Fibroblast of peridontal ligament (primary cell): ENCODE measurements around the gene S100B.
A peak's percentile ranks its signal among the peaks of the same experiment; 100 is the strongest.
"Not testable (repeated sequence)": the region's sequence is repeated elsewhere in the genome, so short reads cannot be mapped to it uniquely, and the experiment has no call there.

Experiments
- DNase-seq: peaks from one replicate; pipeline ENCODE4 v3.0.0-alpha.2; 2010; ENCODE audit errors: extremely low read depth

S100B gene

DNA sequence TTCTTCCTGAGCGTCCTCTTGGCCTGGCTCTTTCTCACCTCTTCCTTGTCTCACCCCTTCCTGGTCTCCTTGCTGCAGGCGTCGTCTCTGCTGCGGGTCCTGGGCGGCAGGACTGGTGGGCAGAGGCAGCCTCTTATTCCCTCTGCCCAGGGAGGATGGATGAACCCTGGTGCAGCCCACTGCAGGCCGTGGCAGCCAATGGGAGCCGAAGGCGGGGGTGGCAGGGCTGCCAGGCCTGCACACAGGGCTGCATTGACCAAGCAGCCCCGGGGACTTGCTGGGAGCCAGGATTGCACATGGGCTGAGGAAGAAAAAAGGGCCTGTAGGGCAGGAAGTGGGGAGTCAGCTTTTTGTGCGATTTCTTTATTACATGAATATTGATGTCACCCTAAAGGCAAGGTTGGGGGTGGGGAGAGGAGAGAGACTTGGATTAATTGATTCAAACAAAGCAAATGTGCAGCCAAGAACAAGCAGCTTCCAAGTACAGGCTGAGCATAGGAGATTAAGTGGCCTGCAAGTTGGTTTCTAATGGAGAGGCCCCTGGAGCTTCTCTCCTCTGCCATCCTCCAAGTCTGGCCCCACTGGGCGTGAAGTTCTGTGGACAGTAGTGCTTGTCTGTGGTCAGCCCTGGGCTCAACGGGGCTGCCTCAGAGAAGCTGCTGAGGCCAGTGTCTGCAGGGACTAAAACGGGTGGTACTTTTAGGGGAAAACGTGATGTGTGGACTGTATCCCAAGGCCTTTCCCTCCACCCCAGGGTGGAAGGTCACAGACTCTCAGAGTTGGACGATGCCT is at the start of gene S100B:
Gene S100B, minus strand, starts transcription at position 108 of the 792 bp plus-strand sequence. CDS start 2,667 bp downstream, outside the sequence.
- DNase-seq: no peak

DNA sequence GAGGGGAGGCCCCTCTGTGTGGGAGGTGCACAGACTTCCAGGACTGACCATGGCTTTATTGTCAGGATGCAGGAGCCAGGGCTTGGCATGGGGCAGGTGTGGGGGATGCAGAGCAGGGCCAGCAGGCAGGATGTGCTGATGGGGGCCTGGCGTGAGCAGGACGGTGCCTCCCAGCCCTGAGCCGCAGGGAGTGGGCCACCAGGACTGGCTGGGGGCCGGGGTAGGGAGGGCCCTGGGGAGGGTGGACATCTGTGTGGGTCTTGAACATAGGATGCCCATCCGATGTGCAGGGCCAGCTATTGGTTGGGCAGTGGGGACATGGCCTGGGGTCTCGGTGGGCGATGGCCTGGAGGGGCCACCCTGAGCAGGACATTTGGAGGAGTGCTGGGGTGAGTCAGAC is 46.2 kb upstream of the S100B start:
- DNase-seq: no peak

DNA sequence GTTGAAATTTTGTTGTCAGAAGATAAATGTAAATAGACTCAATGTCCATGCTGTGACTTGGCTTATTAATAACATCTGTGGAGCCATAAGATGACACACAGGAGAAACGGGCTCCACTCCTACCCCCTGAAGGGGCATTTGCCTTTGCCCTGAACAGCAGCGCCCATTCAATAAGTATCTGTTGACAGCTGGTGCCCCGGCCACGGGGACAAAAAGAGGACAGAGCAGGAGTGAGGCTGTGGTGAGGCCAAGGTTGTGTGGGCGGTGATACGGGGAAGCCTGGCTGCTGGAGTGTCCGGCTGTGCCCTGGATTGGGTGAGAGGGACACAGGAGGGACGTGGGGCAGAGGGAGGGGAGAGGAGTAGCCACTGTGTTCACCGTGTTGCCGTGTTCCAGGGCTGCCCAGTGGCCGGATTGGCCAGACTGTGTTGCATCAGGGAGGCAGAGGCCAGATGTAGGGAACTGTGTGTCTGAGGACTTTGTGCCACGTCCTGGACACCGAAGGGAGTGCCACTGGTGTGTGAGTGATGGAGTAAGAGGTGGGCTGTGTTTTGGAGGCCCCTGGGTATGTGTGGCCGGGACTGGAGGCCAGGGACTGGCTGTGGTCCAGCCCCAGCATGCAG is 45.7 kb upstream of the S100B start:
- no peak for DNase-seq

DNA sequence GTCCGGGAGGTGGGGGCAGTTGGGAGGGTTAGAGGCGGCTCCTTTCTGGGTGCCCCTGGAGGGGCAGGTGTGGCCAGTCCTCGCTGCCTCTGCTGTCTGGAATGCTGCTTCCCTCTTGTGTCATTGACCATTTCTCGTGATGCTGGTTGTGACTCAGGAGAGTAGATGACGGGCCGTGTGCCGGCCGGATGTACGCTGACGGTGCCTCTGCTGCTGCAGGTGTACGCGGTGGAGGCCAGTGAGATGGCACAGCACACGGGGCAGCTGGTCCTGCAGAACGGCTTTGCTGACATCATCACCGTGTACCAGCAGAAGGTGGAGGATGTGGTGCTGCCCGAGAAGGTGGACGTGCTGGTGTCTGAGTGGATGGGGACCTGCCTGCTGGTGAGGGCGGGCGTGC is 44.5 kb upstream of the S100B start:
- DNase-seq: no peak

DNA sequence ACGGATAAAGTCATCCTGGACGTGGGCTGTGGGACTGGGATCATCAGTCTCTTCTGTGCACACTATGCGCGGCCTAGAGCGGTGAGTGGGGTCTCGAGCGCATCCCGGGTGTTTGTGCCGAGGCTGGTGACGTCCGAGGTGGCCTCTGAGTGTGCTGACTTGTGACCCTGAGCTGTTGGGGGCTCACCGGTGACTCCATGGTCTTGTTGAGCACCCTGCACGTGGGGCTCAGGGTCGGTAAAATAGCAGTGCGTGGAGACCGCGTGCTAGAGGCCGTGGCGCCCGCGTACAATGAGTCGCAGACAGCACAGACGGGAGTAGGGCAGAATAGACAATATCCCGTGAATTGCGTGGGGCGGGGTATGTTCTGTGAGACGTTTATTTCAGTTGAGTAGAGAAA is 43.7 kb upstream of the S100B start:
- no peak for DNase-seq

DNA sequence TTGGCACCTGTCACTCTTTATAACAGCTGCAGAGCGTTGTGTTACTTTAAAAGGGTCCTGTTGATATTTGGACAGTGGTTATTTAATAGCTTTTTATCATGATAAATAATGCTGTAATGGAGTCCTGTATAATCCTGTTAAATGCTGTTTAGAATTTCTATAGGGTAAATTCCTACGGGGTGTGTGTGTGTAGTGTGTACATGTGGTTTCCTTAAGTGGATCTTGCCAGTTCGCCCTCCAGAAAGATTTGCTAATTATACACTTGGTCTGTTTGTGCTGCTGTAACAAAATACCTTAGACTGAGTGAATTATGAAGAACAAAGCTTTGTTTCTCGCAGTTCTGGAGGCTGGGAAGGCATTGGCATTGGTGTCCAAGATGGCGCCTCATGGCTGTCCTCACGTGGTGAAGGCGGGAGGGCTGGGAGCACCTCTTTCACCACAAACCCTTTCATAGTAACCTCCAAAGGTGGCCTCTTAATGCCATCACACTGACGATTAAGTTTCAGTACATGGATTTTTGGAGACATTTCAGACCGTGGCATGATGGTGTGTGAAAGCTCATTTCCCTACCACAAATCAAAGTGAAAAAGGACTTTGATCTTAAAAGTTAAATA is 41.8 kb upstream of the S100B start:
- DNase-seq: no peak

DNA sequence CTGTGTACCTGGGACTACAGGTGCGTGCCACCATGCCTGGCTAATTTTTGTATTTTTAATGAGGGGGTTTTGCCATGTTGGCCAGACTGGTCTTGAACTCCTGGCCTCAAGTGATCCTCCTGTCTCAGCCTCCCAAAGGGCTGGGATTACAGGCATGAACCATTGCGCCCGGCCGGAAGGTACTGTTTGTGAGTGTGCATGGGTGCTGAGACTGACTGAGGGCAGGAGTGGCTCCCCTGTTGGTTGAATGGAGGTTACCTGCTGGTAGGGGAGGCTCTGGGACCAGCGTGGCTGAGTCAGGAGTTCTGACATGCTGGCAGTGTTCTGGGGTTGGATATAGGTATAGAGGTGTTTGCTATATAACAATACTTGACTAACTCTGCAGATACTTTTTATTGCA is 41.0 kb upstream of the S100B start:
- no peak for DNase-seq

DNA sequence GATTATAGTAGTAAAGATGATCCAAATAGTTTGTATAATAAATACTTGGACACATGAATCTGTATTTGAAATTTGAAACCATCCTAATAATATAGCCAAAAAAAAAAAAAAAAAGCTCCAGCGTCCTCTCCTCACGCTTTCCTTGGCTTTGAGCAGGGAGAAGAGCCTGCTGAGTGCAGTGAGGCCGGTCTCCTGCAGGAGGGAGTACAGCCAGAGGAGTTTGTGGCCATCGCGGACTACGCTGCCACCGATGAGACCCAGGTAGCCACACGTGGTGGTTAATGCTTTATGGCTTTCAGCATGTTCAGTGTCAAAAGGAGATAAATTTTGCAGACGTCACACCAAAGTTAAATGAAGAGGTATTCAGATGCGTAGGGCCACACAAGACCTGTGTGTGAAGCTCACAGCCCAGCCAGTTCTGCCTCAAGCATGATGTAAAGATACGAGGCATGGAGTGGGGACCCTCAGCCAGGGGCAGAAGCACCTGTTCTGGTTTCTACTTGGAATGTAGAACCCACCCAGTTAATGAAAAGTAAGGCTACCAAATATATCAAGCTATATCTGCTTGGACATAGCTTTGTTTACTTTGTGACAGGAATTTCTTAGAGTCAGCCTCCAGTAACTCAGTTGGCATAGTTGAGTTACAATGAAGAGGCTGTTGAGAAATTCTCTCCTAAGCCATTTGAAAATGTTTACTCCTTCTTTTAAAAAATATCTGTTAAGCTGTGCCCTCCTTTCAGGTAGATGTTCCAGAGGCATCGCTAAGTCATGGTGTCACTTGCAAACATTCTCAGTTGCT is 38.7 kb upstream of the S100B start:
- DNase-seq: no peak

DNA sequence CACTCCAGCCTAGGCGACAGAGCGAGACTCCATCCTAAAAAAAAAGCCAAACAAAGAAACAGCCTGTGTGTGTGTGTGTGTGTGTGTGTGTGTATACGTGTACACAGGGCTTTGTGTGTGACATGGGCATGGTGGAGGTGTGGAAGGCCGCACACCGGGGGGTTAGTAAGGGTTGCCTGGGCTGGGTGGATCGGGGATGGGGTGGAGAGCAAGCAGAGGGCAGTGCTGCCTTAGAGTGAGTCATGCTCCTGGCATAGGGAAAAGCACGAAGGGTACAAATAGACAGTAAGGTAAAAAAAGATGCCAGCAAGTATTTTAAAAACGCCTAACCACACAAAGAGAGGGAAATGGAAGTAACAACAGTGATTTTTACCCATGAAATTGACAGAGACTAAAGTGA is 36.8 kb upstream of the S100B start:
- no peak for DNase-seq

DNA sequence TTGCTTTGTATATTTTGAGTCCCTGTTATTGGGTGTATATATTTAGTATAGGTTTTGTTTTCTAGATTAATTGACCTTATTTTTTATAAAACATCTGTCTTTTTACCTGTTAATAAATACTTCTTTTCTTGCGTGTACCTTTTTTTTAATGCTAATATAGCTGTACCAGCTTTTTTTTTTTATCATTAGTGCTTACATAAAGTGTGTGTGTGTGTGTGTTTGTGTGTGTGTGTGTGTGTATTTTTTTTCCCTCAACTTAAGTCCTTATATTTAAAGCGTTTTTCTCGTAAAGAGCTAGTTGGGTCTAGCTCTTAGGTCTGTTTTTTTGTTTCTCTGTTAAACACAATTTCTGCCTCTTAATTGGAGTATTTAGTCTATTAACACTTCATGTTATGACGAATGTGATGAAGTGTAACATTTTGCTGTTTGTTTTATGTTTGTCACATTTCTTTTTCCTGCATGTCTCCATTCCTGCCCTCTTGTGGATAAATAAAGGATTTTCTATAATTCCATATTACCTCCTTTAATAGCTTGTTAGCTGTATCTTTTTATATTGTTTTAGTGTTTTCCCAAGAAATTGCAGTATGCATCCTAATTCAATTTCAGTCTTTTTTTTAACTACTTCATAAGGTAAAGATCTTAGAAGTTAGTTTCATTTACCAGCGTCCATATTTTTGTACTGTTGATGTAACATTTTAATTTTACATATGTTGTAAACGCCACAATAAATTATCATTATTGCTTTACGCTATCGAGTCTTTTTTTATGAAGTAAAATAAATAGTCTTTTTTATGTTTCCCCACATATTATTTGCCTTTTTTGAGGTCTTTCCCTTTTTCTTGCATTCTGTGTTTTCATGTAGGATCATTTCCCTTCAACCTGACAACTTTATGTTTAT is 34.9 kb upstream of the S100B start:
- peak; percentile 47 for DNase-seq

DNA sequence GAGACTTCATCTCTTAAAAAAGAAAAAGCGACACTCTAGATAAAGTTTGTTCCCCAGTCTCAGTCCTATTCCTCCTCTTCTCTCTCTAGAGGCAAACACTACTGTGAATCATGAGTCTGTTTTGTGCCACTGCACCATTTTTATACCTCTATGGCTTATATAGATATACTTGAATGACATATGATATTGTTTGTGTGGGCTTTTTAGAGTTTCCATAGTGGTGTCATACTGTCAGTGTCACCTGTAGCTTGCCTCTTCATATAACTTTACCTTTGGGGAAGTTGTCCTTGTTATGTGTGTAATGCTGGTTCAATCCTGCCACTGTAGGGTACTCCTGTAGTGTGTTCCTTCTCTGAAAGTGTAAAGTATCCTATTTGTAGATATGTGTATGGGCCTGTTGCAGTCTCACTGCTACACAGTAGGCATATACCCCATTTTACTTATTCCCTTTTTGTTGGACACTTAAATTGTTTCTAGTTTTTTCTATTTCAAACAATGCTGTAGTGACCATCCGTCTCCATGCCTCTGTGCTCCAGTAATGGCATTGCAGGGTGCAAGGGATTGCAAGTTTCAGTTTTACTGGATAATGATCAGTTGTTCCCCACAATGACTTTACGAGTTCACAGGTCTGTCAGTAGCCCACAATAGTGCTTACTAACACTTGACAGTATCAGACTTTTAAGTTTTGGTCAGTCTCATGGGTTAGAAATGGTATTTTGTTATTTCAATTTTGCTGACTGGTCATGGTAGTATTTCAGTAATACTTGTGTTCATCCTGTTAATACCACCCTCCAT is 33.3 kb upstream of the S100B start:
- no peak for DNase-seq

DNA sequence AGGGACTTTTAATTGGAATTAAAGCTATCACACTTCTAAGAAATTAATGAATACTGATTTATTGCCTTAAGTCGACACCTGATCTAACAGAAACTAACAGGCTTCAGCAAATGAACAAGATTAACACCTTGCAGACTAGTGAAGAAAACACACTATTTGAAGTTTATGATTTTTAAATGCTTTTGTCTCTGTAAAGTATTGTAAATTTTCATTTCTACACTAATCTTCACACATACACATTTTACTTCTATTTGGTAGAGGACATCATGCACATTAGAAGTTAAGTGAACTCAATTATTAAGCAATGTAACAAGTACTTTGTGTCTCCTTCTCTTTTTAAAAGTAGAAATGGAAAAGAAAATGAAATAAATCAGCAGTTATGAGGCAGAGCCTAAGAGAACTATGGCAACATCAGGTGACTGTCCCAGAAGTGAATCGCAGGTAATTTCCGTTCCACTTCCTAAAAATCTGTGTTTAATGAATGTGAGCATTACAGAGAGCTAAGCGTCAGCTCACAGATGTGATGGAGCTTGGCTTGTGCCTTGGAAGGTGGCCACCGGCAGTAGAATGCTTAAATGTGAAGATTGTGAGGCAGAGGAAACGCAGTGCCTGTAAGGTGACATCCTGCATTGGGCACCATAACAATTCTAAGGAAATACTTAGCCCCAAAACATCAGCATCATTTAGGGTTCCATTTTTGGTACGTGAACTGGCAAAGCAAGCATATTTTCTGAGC is 31.8 kb upstream of the S100B start:
- DNase-seq: no peak

DNA sequence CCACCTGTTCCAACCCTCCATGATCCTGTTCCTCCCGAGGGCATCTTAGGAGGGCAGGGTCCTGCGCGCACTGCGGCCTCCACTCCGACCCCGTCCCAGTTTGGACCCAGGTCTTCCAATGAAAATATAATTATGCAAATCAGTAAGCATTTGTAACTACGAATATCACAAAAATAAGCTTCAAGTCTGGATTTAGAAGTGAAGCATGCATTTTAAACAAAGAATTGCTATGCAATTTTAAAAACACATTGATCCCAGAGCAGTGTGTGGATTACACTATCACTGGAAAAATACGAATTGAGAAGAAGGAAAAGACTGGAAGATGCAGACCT is 31.3 kb upstream of the S100B start:
- no peak for DNase-seq

DNA sequence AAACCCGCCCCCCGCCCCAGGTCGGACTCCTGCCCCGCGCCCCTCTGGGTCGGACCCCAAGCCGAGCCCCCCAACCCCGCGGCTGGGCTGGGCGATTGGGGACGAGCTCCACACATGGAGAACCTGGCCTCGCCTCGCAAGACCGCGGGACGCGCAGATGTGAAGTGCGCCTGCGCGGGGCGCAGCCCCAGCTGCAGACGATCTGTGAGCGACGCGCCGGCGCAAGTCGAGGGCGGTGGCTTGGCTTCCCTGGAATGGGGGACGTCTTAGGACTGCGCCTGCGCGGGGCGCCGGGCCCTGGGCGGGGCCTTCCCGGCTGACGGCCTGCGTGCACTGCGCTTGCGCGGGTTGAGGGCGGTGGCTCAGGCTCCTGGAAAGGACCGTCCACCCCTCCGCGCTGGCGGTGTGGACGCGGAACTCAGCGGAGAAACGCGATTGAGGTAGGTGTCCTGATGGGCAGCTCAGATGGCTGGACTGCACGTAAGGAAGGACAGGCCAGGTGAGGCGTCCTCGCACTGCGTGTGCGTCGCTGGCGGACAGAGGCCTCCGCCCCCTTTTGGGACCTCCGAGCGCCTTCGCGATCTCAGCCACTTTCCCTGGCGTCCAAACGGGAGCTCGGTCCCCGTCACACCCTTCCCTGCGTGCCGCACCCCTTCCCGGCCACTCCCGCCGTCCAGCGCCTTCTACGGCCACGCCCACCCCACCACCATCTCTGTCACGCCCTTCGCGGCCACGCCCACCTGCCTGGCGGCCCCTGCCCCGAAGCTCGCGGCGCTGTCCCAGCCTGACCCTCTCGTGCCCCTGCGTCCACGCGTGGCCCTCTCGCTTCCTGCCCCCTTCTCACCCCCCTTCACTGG is 30.7 kb upstream of the S100B start, which contains the start of gene PRMT2:
Gene PRMT2, plus strand, starts transcription at position 351 of the 857 bp plus-strand sequence. CDS start 1,278 bp downstream, outside the sequence.
- peak; percentile 97 for DNase-seq

DNA sequence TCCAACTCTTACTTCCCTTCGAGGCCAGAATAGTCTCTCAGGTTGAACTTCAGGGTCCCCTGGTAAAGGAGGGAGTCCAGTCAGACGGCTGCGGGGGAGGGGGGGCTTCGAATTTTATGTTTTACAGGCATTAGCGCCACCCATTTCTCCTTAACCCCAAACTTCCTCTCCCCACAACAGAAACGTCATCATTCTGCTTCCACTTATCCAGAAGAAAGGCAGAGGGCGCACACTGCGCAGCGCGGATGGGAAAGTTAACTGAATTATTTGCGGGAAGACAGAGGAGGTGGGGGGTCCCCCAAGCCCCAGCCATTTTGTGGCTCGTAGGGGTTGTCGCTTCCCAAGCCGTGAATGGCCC is 30.1 kb upstream of the S100B start:
- peak; percentile 93 for DNase-seq

DNA sequence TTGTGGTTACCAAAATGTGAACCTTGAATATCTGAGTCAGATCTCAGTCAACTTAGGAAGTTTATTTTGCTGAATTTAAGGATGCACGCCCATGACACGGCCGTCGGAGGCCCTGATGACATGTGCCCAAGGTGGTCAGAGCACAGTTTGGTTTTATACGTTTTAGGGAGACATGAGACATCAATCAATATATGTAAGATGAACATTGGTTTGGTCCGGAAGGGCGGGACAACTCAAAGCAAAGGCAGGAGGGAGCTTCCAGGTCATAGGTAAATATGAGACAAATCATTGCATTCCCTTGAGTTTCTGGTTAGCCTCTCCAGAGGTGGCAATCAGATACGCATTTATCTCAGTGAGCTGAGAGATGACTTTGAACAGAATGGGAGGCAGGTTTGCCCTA is 29.5 kb upstream of the S100B start:
- DNase-seq: no peak

DNA sequence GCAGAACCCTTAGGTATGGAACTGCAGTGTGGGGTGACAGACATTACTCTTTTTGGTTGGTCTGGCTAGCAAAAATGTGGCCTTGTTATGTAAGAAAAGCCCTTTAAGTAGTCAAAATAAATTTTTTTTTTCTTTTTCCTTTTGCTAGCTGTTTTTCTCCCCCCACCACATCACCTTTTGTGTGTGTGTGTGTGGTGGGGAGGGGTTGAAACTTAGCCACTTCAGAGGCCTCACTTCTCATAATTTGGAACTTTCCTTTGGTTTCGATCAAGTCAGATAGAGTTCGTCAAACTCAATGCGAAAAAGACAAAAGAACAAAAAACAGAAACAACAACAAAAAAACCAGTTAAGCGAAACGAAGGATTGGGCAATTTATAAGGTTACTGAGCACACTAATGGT is 28.7 kb upstream of the S100B start:
- no peak for DNase-seq

DNA sequence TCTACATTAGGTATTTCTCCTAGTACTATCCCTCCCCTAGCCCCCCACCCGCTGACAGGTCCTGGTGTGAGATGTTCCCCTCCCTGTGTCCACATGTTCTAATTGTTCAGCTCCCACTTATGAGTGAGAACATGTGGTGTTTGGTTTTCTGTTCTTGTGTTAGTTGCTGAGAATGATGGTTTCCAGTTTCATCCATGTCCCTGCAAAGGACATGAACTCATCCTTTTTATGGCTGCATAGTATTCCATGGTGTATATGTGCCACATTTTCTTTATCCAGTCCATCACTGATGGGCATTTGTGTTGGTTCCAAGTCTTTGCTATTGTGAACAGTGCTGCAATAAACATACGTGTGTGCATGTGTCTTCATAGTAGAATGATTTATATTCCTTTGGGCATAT is 26.0 kb upstream of the S100B start:
- not testable (repeated sequence) for DNase-seq

DNA sequence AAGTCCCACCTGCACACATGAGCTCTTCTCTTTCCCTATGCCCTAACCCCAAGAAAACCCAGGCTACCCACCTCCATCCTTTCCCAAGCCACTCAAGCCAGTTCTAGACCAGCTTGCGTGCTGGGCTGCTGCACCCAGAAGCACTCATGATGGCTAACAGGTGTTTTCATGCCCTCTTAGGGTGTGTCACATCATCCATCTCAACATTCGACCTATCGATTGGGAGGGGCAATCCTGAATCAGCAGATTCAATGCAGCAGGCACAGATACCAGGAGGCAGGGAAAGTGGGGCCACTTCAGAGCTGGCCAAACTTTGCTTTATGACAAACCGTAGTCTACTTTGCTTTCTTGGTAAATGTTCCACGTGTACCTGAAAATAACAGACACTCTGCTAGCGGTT is 24.0 kb upstream of the S100B start:
- DNase-seq: no peak
